Natural killer cell (primary cell): Measurements from ENCODE around the gene IGFBP5. TPM values are rescaled to one million over a fixed set of nuclear protein-coding genes. Genes with fewer than 3 reads are reported as not detected.

ENCODE experiments used
- ATAC-seq, 3 donors: fragments of 150-1000 bp in 2 of 3; fragments of 200-7000 bp in 1 of 3; cut with Tn5 transposase; 1 replicate in 1 of 3; 2 replicates in 2 of 3; pipeline ENCODE4 v1.10.0; 2021; ENCODE audit warnings: mild to moderate bottlenecking in 2 of 3, moderate library complexity in 2 of 3
- DNase-seq, 2 donors: peaks; one replicate each; pipeline versions ENCODE4 v3.0.0 to v3.0.0-alpha.2; 2013 to 2021; ENCODE audit warnings: mixed read lengths in 1 of 2
- H3K27ac ChIP-seq: one replicate; pipeline ENCODE4 v1.5.1; 2013; ENCODE audit warnings: mild to moderate bottlenecking, low read length
- H3K27me3 ChIP-seq: one replicate; pipeline ENCODE4 v1.6.1; 2013; ENCODE audit warnings: low read length; ENCODE audit not compliant: control insufficient read depth, insufficient read depth
- H3K36me3 ChIP-seq: one replicate; pipeline ENCODE4 v1.6.1; 2013; ENCODE audit warnings: low read length; ENCODE audit not compliant: control insufficient read depth, insufficient read depth
- H3K4me1 ChIP-seq: one replicate; pipeline ENCODE4 v1.6.1; 2013; ENCODE audit warnings: low read length; ENCODE audit not compliant: control insufficient read depth, insufficient read depth
- H3K4me3 ChIP-seq: one replicate; pipeline ENCODE4 v1.5.1; 2013; ENCODE audit warnings: low read length
- H3K9me3 ChIP-seq: one replicate; pipeline ENCODE4 v1.6.1; 2013; ENCODE audit warnings: low read length; ENCODE audit not compliant: control insufficient read depth, insufficient read depth
- H3K27ac Mint-ChIP-seq, 2 donors: one replicate each; pipeline ENCODE4 v1.8.0; 2022; ENCODE audit warnings: mild to moderate bottlenecking in 2 of 2, mixed read lengths in 2 of 2, moderate library complexity in 1 of 2
- H3K27me3 Mint-ChIP-seq, 2 donors: one replicate each; pipeline ENCODE4 v1.8.0; 2022; ENCODE audit warnings: low read depth in 2 of 2, mixed read lengths in 2 of 2
- H3K36me3 Mint-ChIP-seq: one replicate; pipeline ENCODE4 v1.8.0; 2022; ENCODE audit warnings: mixed read lengths
- H3K4me1 Mint-ChIP-seq, 2 donors: one replicate each; pipeline ENCODE4 v1.8.0; 2022; ENCODE audit warnings: mixed read lengths in 2 of 2
- H3K4me3 Mint-ChIP-seq: one replicate; pipeline ENCODE4 v1.8.0; 2022; ENCODE audit warnings: mild to moderate bottlenecking, moderate library complexity, mixed read lengths
- H3K9me3 Mint-ChIP-seq, 2 donors: one replicate each; pipeline ENCODE4 v1.8.0; 2022; ENCODE audit warnings: mixed read lengths in 2 of 2
- WGBS: methylation state at CpG from one replicate; pipeline ENCODE4 v1.1.7; 2013; ENCODE audit warnings: missing lambda C conversion rate; ENCODE audit not compliant: insufficient coverage; 5-methylcytosine and 5-hydroxymethylcytosine counted together
- intact Hi-C: fragments of 100-400 bp; cut with micrococcal nuclease; formaldehyde crosslinking; loops from one replicate; pipeline ENCODE4 v1.14.2; 2022
- total RNA-seq, 4 donors: library from RNA; stranded (reverse); fragments of 120-200 nt in 1 of 4; gene quantifications; one replicate each; pipeline versions ENCODE4 v1.2.3 to v1.2.4, GENCODE V29; 2013 to 2022
- TF ChIP-seq, protein P1 (sequence below): fragments of 200-600 bp; IDR thresholded peaks from one replicate; pipeline ENCODE4 v1.8.0; 2022; ENCODE audit warnings: antibody characterized with exemption

IGFBP5 gene
- total RNA-seq, 3 donors from 2014 or later (not counting 1 experiment from before 2014, with no cell fraction given) = not detected

DNA sequence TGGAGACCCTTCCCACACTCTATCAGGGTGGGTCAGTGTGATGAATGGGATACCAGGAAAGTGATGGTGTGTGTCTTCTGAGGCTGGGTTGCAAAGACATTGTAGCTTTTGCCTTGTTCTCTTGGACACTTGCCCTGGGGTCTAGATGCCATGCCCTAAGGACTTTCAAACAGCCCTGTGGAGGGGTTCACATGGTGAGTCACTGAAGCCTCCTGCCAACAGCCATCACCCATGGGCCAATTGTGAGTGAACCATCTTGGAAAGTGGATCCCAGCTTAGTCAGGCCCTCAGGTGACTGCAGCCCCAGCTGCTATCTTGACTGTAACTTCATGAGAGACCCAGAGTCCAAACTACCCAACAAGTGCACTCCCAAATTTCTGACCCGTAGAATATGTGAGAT is 25.8 kb upstream of the IGFBP5 start:
- TF ChIP-seq, protein P1, sequence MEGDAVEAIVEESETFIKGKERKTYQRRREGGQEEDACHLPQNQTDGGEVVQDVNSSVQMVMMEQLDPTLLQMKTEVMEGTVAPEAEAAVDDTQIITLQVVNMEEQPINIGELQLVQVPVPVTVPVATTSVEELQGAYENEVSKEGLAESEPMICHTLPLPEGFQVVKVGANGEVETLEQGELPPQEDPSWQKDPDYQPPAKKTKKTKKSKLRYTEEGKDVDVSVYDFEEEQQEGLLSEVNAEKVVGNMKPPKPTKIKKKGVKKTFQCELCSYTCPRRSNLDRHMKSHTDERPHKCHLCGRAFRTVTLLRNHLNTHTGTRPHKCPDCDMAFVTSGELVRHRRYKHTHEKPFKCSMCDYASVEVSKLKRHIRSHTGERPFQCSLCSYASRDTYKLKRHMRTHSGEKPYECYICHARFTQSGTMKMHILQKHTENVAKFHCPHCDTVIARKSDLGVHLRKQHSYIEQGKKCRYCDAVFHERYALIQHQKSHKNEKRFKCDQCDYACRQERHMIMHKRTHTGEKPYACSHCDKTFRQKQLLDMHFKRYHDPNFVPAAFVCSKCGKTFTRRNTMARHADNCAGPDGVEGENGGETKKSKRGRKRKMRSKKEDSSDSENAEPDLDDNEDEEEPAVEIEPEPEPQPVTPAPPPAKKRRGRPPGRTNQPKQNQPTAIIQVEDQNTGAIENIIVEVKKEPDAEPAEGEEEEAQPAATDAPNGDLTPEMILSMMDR = no peak
- no peaks in the 10 kb centered on the region for H3K4me1 ChIP-seq
- peaks cover 11 to 27% of the 10 kb centered on the region in 2 donors for H3K27me3 Mint-ChIP-seq
- no peaks in the 10 kb centered on the region for H3K9me3 ChIP-seq
- H3K27me3 ChIP-seq = no peaks in the 10 kb centered on the region
- no peak overlapping the region for H3K4me3 Mint-ChIP-seq
- H3K27ac Mint-ChIP-seq = no peak overlapping the region
- H3K36me3 Mint-ChIP-seq = no peaks in the 10 kb centered on the region
- WGBS = no CpG with 5 or more reads among the region's 1 CpG
- intact Hi-C loops = no loop called here
- no peak for DNase-seq
- H3K9me3 Mint-ChIP-seq = no peaks in the 10 kb centered on the region
- no peaks in the 10 kb centered on the region for H3K36me3 ChIP-seq
- H3K4me3 ChIP-seq = no peak overlapping the region
- H3K4me1 Mint-ChIP-seq = no peaks in the 10 kb centered on the region
- H3K27ac ChIP-seq = no peak overlapping the region
- ATAC-seq = no peak

DNA sequence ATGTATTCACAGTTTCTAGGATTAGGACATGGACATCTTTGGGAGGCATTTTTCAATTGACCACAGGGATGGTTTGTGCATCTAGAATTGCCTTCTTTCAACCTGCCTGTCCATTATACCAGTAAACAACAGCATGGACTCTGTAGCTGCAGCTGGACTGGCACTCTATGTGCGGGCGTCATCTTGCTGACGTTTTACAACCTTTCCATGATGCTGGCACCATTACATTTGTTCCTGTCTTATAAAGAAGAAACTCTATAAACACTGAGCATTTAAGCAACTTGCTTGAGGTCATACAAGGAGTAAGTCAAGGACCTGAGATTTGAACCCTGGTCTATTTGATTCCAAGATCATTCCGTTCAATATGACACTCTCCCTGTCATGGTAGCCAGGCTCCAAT is 25.4 kb upstream of the IGFBP5 start:
- 94% methylated on average over 4 of the region's 4 CpGs for WGBS
- Histone ChIP-seq H3K36me3 (no peaks in the 10 kb centered on the region), H3K27ac (no peak overlapping the region), H3K4me3 (no peak overlapping the region), H3K4me1 (no peaks in the 10 kb centered on the region), H3K27me3 (no peaks in the 10 kb centered on the region), H3K9me3 (no peaks in the 10 kb centered on the region)
- Mint-ChIP-seq H3K9me3 (no peaks in the 10 kb centered on the region), H3K36me3 (no peaks in the 10 kb centered on the region), H3K4me1 (no peaks in the 10 kb centered on the region), H3K27me3 (peaks cover 11 to 27% of the 10 kb centered on the region in 2 donors), H3K27ac (no peak overlapping the region), H3K4me3 (no peak overlapping the region)
- no peak for DNase-seq
- TF ChIP-seq, protein P1 = no peak
- no peak for ATAC-seq
- intact Hi-C loops = no loop called here

DNA sequence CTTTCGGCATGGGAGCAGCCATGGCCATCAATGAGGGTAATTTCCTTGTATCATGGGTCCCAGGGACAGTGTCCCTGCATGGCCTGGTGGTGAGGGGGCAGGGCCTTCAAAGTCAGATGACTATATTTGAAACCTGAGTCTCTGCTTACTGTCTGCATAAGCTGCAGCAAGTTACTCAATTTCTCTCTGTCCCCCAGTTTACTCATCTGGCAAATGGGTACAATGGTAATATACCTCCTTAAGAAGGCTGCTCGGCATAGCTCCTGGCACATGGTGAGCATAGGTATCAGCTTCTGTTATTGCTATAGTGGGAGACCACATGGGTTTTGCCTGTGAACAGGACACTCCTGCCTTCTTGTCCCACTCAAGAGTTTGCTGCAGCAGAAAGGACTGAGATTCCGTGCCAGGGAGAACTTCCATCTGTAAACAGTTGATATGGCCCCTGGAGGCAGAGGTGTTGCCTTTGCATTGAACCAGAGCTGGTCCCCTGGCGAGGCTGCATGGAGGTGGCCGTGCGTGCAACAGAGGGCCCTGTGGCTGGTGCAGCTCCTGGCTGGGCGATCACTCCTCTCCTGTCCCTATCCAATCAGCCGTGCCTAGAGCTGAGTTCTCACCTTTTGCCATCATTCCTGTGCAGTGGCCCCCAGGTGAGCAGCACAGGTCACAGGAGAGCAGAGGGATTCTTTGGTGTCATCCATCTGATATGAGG is 22.7 kb upstream of the IGFBP5 start:
- H3K4me3 ChIP-seq = no peak overlapping the region
- no peak for DNase-seq
- intact Hi-C loops = no loop called here
- Mint-ChIP-seq H3K36me3 (no peaks in the 10 kb centered on the region), H3K27ac (no peak overlapping the region), H3K4me1 (no peaks in the 10 kb centered on the region), H3K4me3 (no peak overlapping the region), H3K27me3 (peaks cover 14 to 27% of the 10 kb centered on the region in 2 donors), H3K9me3 (no peaks in the 10 kb centered on the region)
- TF ChIP-seq, protein P1 = no peak
- WGBS = 83% methylated on average over 8 of the region's 8 CpGs
- no peaks in the 10 kb centered on the region for H3K9me3 ChIP-seq
- no peaks in the 10 kb centered on the region for H3K27me3 ChIP-seq
- H3K27ac ChIP-seq = no peak overlapping the region
- no peak for ATAC-seq
- H3K36me3 ChIP-seq = no peaks in the 10 kb centered on the region
- H3K4me1 ChIP-seq = no peaks in the 10 kb centered on the region

DNA sequence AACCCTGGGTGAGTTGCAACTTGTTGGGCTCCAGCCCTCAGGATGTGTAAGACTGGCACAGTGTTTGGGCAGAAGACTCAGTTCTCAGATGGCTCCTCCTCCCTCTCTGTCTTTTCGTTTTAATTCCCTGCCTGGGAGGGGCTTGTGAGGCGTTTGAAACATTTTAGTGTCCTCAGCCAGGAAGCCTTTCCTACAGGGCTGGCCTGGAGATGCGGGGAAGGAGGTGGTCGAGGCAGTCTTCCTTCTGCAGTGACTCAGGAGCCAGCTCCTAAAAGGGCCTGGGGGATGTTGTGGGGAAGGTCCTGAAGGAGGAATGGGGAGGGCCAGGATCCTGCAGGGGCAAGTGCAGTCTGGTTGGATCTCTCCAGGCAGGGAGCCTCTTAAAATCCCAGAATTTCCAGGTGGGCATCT is 22.1 kb upstream of the IGFBP5 start:
- ATAC-seq = no peak
- Histone ChIP-seq H3K27ac (no peak overlapping the region), H3K4me3 (no peak overlapping the region), H3K4me1 (no peaks in the 10 kb centered on the region), H3K27me3 (no peaks in the 10 kb centered on the region), H3K9me3 (no peaks in the 10 kb centered on the region), H3K36me3 (no peaks in the 10 kb centered on the region)
- Mint-ChIP-seq H3K4me1 (no peaks in the 10 kb centered on the region), H3K4me3 (no peak overlapping the region), H3K36me3 (no peaks in the 10 kb centered on the region), H3K27me3 (peaks cover 14 to 27% of the 10 kb centered on the region in 2 donors), H3K9me3 (no peaks in the 10 kb centered on the region), H3K27ac (no peak overlapping the region)
- 56% methylated on average over 4 of the region's 4 CpGs for WGBS
- TF ChIP-seq, protein P1 = no peak
- DNase-seq = no peak
- intact Hi-C loops = no loop called here
